Hindlimb muscle (tissue), 1 donor: Measurements from ENCODE around the gene SKI. TPM values are rescaled to one million over a fixed set of nuclear protein-coding genes. Genes with fewer than 3 reads are reported as not detected.

ENCODE experiments used
- DNase-seq: peaks from one replicate; pipeline ENCODE4 v3.0.0-alpha.2; 2013
- polyA plus RNA-seq: library from polyadenylated mRNA; unstranded; fragments of 120-200 nt; gene quantifications from one replicate; pipeline ENCODE4 v1.2.1, GENCODE V29; 2013; ENCODE audit not compliant: insufficient read length

The SKI gene
- polyA plus RNA-seq, 1 donor = 70.0 TPM

DNA sequence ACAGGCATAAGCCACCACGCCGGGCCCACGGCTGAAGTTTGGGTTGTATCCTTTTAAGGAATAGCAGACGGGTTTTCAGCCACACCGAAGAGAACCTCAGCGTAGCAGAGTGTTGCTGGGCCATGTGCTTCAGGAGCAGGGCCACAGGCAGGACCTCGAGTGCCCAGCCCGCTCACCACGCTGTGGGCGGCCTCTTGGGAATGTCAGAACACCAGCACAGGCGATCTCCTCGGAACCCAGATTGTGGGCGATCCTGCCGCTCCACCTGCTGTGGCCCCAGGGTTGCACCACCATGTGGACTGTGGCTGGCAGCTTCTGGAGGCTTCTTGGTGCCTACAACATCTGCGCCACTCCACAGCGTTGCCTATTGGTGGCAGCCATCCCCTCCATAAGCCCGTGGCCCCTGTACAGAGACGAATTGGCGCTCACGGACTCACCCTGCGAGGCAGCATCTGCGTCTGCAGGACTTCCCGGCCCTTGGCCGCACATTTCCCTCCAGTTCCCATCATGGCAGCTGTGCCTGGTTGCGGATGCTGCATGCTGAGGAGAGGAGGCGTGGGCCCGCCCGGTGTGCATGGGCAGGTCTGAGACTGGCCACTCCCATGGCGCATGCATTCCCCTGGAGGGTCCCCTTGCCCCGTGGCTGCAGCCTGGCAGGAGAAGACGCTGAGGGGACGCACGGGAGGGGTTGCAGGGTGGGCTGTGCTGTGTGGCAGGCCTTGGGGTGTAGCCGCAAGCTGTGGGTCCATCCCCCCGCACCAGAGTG, 69.3 kb downstream of the SKI start:
- no peak for DNase-seq

DNA sequence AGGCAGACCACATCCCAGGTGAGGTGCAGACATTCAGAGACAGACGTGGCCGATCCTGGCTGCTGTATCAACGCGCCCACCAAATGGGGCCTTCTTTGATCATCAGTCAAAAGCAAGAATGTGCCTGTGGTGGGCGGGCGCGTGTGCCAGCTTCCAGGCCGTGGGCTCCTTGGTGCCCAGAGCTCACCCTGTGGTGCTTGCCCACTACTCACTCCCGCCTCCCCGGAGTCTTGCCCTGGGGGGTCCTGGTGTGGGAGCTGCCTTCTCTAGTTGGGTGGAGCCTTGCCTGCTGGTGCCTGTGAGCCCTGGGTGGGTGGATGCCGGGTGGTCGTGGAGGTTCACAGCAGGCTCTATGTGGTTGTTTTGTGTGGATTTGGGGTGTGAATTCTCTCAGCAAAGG, 70.6 kb downstream of the SKI start:
- DNase-seq = no peak

DNA sequence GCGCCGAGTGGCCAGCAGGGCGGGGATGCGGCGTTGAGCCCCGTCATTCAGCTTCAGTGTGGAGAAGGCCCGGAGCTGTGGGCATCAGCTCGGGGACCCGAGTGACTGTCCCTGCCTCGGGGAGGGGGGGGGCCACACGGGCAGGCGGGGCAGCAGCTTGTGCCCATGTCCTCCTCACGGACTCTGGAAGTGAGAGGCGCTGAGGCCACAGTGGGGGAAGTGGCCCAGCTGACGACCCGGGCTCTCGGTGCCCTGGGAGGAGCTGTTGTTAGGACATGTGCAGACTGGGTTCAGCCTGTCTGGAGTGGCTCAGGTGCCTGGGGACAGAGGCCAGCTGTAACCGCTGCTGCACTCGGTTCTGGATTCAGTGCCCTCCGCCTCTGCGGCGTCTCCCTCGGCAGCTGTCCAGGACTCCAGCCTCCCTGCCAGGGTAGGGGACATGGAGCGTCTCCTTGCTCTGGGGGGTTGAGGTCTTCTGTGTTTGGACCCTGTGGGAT, 71.1 kb downstream of the SKI start:
- DNase-seq = no peak

DNA sequence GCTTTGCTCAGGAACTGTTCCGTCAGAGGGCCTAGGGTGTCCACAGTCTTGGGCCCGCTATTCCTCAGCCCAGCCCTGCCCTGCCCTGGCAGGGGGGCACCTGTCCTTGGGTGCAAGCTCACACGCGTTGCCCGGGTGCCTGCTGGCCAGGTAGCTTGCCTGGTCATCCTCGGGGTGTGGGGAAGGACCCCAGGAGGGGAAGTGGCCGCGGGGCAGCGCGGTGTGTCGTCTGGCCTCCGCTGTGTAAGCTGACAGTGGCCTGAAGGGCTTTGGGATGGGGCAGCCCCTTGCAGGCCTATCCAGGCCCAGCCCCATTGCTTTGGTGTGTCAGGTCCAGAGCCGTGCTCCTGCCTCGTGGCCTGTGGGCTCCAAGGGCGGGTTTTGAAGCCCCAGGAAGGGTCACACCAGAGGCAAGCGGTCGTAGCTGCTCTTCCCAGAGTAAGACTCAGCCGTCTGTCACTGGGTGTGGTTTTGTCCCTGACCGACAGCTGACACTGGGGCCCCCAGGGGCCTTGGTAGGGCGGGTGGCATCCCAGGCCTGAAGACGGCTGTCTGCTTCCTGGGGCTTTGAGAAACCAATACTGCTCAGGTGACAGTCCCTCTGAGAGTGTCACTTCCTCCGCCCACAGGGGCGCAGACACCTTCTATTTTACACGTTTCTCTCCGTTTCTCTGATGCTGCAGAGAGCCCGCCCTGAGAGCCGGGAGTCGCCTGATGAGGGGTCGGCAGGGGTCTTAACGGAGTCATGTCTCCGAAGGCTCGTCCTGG, 72.1 kb downstream of the SKI start:
- DNase-seq = no peak

DNA sequence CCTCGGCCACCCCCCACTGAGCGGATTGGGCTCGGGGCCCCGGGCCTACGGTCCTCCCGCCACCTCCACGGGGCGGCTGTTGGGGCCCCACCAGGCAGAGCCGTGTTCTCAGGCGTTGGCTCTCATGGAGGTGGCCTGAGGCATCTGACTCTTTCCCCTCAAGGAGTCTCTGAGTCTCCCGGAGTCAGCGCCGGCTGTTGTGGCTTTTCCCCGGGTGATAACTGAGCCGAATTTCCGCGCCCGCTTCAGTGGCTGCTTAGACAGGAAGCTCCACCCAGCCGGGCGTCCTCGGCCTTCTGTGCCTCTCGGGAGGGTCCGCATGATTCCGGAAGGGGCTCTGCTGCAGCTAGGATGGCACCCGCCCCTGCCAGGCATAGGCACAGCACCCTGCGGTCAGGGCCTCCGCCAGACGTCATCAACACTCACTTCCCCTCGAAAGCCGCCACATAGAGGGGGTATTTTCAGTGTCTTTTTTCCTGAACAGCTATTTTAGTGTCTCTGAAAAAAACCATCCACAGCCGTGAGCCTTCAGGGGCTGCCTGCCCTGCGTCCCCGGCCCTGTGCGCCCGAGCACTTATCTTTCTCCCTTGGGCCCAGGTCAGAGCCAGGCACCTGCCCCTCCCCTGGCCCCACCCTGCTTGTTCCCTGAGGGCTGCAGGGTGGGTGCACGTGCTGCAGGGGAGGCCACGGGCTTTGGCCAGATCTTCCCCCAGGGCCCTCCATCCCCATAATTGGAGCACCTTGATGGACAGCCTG, 72.9 kb downstream of the SKI start:
- DNase-seq = no peak

DNA sequence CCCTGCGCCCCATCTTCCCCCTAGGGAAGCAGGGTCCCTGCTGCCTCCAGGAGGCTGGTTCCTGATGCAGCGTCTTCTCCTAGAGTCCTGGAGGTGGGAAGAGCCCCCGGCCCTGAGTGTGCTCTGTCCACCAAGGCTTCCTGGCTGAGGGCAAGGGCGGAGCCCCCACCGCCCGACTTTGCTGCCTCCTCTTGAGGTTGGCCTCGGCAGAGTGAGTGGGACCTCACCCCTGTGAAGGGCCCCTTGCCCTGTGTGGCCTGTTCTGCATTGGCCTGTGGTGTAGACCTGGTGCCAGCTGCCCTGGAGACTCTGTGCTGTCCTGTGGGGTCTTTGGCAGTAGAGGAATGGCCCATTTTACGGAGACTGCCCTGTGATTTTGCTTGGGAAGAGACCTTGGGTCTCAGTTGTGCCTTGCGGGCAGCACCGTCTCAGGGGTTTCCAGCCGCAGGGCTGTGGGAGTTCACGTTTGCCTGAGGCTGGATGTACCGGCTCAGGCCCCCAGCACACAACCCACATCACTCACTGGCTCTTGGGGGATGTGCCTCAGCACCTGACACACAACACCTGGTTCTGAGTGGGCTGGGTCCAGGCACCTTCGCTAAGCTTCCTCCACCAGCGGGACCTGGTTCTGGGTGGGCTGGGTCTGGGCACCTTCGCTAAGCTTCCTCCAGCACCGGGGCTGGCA, 73.6 kb downstream of the SKI start:
- no peak for DNase-seq

DNA sequence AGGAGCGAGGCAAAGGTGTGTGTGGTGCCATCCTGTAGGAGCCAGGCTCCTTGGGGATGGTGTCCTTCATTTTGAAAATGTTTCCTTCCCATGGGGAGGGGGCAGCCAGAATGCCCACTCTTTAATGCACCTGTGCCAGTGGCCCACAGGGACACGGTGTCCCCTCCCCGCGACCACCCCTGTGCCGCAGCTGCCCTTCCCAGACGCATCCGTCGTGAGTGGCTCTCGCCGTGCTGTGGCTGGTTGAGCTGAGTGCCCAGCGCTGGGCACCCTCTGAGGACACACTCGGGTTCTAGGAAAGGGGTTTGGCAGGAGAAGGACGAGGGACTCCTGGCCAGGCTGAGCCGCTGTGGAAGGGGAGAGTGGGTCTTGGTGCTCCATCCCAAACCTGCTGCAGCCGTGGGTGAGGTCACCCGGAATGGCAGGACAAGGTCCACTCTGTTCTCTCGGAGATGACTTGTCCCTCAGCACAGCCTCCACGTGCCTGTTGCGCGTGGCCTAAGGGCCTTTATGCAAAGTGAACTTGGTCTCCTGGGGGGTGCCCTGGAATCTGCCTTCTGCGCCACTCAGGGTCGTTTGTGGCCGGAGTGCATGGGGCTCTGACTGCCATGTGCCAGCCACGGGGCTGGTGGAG, 74.3 kb downstream of the SKI start:
- no peak for DNase-seq

DNA sequence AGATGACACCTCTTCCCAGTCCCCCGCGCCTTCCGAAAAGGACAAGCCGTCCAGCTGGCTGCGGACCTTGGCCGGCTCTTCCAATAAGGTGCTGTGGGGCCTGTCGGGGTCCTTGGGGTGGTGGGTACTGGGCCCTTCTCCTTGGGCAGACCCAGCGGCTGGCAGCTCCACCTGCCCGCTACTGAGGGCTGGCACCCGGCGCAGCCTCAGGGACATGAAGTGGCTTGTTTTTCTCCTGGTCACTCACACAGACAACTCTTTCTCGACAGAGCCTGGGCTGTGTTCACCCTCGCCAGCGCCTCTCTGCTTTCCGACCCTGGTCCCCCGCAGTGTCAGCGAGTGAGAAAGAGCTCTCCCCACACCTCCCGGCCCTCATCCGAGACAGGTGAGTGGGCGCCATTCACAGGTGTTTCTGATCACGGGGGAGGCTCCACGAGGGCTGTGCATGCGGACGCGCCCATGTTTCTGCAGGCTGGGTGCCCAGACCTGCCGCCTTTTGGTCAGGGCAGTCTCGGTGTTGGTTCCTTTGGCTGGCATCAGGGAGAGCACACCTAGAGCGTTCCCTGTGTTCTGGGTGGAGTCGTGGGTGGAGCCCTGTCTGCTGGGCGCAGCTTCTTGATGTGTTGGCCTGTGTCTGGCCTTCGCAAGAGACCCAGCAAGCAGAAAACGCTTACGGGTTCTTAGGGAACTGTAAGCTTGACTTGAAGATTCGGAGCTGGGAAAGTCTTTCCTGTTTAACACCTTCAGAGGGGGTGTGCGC, 75.1 kb downstream of the SKI start:
- DNase-seq = no peak

DNA sequence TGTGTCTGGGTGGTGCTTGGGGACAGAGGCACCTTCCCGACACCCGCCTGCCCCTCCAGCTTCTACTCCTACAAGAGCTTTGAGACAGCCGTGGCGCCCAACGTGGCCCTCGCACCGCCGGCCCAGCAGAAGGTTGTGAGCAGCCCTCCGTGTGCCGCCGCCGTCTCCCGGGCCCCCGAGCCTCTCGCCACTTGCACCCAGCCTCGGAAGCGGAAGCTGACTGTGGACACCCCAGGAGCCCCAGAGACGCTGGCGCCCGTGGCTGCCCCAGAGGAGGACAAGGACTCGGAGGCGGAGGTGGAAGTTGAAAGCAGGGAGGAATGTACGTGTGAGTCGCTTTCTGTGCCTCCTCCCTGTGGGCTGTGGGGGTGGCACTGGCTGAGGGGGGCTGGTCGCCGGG, 75.7 kb downstream of the SKI start:
- DNase-seq = no peak

DNA sequence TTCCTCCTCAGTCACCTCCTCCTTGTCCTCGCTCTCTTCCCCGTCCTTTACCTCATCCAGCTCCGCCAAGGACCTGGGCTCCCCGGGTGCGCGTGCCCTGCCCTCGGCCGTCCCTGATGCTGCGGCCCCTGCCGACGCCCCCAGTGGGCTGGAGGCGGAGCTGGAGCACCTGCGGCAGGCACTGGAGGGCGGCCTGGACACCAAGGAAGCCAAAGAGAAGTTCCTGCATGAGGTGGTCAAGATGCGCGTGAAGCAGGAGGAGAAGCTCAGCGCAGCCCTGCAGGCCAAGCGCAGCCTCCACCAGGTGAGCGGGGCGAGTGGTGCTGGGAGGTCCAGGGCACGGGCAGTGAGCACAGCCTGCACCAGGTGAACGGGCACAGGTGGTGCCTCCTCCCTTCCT, 76.2 kb downstream of the SKI start:
- no peak for DNase-seq

DNA sequence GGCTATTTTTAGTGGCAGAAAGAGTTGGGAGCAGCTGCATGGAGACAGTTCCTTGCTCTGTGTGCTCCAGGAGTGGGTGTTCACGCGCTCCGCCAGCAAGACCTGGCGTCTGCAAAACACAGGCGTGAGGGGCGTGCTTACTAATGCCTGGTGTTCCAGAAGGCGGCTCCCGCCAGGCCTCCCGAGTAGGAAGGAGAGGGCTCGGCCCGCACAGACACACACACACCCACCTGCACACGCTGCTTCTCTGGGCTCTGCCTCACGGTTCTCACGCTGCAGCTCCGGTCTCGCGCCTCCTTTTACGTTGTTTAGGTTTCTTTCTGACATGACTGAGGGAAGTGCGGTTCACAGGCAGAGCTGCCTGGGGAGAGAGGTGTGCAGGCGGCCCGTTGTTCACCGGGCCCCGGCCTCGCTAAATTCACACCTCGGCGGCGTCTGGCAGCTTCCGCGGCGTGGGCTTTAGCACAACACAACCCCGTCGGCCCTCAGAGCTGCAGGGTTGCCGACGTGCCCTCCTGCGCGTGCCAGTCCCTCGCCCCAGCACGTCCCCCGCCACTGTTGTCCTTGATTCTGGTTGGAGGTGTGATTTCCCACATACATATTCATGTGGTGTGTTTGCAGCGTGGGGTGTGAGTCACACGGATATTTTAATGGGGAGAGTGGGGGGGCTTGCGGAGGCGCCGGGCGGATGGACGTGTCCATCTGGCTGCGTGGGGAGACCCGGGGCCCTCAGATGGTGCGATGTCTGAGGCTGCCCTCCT, 77.0 kb downstream of the SKI start:
- no peak for DNase-seq

DNA sequence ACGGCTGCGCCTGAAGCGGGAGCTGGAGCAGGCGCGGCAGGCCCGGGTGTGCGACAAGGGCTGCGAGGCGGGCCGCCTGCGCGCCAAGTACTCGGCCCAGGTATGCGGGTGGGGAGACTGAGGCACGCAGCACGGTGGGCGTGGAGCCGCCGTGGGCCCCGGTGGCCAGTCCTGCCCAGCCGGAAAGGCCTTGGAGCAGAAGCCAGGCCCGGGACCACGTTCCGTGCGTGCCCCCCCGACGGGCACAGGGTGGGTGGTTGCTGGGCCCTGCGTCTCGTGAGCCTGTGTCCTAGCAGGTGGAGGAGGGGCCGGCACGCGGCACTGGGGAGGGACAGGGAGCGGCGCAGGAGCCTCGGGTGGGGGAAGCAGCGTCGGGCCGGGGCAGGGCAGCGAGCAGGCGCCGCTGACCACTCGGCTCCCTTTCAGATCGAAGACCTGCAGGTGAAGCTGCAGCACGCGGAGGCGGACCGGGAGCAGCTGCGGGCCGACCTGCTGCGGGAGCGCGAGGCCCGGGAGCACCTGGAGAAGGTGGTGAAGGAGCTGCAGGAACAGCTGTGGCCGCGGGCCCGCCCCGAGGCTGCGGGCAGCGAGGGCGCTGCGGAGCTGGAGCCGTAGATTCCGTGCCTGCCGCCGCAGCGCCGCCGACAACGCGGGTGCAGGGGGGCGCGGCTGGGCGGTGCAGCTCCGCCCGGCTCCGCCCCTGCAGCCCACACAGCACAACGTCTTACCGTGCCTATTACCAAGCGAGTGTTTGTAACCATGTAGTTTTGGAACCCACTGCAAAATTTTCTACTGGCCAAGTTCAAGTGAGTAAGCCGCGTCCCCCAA, 78.2 kb downstream of the SKI start:
- no peak for DNase-seq

DNA sequence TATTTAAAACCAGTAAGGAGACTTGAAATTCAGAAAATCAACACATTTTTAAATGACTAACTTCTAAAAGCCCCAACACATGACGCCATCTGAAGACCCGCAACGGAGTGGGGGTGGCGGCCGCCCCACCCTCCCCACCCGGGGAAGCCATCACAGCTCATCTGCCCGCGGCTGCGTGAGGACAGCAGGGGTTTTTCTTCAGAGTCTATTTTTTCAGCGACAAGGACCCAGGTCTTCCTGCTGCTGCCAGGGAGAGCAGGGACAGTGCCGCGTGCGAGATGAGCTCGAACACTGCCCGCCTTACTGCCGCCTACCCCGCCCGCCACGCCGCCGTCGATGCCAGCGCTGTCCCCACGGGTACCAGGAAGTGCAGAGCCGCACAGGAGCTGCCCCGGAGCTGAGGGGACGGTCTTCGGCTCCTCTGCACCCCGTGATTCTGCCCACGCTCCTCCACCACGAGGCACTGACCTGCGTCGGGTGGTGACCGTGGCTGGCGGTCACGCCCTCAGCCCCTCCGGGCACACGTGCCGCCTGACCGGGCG, 79.0 kb downstream of the SKI start:
- DNase-seq = no peak

DNA sequence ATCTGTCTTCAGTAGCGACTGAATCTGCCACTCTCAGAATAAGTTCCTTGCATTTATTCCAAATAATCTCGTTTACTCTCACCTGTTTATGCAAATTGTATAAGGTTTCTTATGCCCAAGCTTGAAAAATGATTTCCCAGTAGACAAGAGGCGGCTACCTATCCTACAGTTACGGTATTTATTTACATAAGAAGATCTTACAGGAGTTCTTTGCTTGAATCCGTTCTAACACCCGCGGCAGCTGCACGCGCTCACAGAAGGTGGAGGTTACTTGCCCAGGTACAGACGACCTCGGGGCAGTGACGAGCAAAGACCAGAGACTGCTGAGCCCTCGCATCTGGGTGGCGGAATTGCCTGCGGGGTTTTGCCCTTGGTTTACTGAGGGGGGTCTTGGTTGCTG, 79.9 kb downstream of the SKI start:
- DNase-seq = no peak

DNA sequence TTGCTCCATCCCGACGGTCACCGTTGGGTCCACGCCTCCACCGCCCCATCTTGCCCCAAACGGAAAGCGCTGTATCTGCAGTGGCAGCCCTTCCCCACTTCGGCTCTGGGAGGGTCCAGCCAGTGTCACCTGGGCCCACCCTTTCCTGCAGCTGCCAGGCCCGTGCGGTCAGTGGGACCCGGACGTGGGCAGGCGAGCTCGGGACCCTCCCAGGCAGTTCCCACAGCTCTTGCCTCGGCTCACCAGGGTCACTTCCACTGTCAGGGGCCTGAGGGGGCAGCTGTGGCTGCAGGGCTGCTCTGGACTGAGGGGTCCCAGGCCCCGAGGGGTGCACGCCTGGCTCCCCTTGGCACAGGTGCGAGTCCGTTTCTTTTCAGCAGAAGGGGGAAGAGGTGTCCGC, 80.7 kb downstream of the SKI start:
- DNase-seq = no peak

DNA sequence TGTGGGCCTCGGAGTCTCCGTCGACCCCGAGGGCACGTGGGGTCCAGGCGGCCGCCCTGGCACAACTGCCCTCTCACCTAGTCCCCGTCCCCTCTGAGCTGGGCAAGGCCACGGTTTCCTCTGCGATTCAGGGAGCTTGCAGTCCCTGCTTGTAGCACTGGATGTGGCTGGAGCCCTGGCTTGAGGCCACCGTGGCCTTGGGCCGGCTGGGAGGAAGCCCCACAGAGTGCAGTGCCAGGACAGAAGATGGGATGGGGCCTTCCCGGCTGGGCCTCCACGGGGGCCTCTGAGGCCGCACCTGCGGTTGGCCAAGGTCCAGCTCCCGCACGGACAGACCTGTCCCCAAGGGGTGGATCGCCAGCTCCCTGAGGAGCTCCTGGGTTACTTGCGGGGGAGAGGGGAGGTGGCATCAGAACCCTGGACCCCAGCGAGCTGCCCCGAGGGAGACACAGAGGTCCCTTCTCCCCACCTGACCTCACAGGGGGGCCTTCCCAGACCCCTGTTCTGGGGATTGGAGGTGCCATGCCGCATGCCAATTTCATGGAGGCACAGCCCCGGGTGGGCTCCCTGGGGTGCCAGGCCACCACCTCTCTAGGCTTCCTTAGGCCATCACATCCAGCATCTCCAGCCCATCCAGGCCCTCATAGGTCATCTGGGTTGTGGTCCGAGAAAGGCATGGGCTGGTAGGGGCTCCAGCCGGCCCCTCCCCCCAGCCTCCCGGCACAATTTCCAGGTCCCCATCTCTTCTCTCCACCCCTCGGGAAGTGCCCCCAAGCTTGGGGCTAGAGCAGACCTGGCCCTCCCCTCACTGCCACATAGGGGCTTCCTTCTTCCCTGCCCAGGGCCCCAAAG, 82.4 kb downstream of the SKI start:
- DNase-seq = no peak

DNA sequence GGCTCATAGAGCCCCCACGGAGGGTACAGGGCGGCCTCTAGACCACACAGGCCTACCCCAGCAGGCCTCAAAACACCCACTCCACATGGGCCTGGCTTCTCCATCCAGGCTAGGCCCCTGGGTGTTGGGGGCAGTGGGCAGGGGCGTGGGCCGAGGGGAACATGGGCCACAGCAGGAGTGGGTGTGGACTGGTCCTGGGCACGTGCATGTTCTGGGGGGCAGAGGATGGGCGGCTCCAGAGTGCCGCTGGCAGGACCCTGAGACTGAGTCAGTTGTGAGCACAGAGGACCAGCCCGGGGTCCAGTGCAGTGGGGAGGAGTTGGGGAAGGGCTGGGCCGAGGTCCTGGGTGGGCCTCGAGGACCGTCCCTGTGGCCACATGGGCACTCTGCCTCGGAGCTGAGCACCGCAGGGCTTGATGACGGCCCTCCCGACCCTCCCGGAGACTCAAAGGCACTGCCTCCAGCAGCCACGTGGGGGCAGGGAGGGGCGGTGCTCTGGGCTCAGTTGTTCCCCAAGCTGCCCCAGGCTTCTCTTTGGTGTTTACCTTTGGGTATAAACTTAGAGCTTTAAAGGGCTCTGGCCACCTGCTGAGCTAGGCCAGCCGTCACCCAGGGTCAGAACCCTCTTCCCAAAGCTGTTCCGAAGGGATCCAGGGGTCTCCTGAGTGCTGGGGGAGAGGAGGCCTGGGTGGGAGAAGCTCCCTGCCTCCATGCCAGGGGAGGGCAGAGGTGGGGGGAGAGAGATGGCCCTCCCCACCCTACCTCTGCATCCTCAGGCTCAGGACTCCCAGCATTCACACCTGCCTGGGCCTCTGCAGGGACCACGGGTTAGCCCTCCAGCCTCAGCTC, 83.3 kb downstream of the SKI start:
- no peak for DNase-seq

DNA sequence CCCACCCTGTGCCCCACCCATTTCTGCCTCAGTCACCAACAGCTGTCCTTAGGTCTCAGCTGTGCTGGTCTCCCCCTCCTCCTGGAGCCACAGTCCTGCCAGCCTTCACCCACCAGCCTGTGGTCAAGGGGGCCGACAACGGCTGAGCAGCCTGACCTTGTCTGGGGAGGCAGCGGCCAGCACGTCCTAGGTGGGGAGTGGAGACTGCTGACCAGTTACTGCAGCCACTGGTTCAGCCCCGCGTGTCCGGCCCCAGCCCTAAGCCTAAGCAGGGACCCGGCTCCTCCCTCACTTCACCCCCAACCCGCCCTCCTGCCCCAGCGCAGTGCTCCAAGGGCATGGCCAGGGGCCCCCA, 84.0 kb downstream of the SKI start:
- no peak for DNase-seq
